Measurements from ENCODE around the gene CXCL12.

CXCL12 gene

GRCh38 chr10:44356139-44357022 is 28.5 kb downstream of the CXCL12 start:
- ChIA-PET CTCF (no interaction called here), POLR2A (no interaction called here)
- TF ChIP-seq FOXM1 (IDR thresholded peaks at IDR 0.05; ENCODE audit: borderline replicate concordance), result no peak
- no peak for TF ChIP-seq ZNF384 (IDR thresholded peaks at IDR 0.05)
- TF ChIP-seq, protein P1, sequence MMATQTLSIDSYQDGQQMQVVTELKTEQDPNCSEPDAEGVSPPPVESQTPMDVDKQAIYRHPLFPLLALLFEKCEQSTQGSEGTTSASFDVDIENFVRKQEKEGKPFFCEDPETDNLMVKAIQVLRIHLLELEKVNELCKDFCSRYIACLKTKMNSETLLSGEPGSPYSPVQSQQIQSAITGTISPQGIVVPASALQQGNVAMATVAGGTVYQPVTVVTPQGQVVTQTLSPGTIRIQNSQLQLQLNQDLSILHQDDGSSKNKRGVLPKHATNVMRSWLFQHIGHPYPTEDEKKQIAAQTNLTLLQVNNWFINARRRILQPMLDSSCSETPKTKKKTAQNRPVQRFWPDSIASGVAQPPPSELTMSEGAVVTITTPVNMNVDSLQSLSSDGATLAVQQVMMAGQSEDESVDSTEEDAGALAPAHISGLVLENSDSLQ (IDR thresholded peaks at IDR 0.05), result no peak
- no peak for TF ChIP-seq FOXA1 (IDR thresholded peaks at IDR 0.05)
- no peak for TF ChIP-seq ARNT (IDR thresholded peaks at IDR 0.05)
- TF ChIP-seq TARDBP (IDR thresholded peaks at IDR 0.05), result no peak
- no peak for TF ChIP-seq CTBP1 (IDR thresholded peaks at IDR 0.05; ENCODE audit: borderline replicate concordance)
- no peak for TF ChIP-seq FOXK2 (IDR thresholded peaks at IDR 0.05)
- TF ChIP-seq NFRKB (IDR thresholded peaks at IDR 0.05), result no peak
- no peak for TF ChIP-seq BHLHE40 (IDR thresholded peaks at IDR 0.05; ENCODE audit: borderline replicate concordance)
- TF ChIP-seq SP1 (IDR thresholded peaks at IDR 0.05), result no peak
- TF ChIP-seq L3MBTL2 (conservative IDR thresholded peaks at IDR 0.05), result no peak
- TF ChIP-seq HDGF (IDR thresholded peaks at IDR 0.05; ENCODE audit: borderline replicate concordance), result no peak
- DNase-seq (ENCODE audit: extremely low spot score), result no peak

DNA sequence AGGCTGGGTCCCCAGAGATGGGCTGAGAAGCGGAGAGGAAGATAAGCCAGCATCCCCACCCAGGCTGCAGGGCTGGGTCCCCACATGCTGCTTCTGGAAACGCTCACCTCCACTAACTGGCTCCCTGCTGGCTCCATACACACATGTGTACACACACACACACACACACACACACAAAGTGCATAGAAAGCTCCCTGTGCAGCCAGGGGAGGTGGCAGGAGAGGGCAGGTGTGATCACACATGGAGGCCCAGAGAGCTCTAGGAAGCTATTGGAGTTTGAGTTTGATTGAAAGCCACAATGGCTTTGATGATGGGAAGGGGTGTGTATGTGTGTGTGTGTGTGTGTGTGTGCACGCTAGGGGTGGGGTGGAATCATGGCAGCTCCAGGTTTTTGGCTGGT is 29.3 kb downstream of the CXCL12 start:
- DNase-seq (ENCODE audit: extremely low spot score), result no peak
- POLR2A ChIA-PET, result no interaction called here
- TF ChIP-seq LEF1 (IDR thresholded peaks at IDR 0.05; ENCODE audit: borderline replicate concordance) (no peak), SP1 (IDR thresholded peaks at IDR 0.05) (no peak), HDGF (IDR thresholded peaks at IDR 0.05; ENCODE audit: borderline replicate concordance) (no peak), BHLHE40 (IDR thresholded peaks at IDR 0.05; ENCODE audit: borderline replicate concordance) (no peak), FOXM1 (IDR thresholded peaks at IDR 0.05; ENCODE audit: borderline replicate concordance) (no peak)
- TF ChIP-seq, protein P1 (IDR thresholded peaks at IDR 0.05), result peak; percentile 19; the same call in 1 of the 2 replicates
- CTCF ChIA-PET, result no interaction called here

DNA sequence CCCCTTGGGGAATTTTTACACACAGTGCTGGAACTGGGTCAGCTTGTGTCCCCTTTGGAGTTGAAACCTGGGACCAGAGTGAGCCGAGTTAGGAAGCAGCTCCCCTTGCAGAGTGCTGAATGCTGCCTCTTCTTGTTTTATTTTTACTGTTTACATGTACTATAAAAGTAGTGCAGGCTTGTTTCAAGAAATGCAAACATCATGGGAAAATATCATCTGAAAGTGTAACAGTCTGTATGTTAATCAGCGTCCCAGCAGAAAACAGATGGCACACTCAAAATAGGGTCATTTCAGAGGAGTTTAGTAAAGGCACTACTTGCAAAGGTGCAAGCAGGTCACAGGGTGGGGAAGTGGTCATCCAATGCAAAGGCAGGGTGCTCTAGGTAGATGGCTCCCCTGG is 30.1 kb downstream of the CXCL12 start:
- ChIA-PET CTCF (no interaction called here), POLR2A (no interaction called here)
- no peak for TF ChIP-seq FOXK2 (IDR thresholded peaks at IDR 0.05)
- TF ChIP-seq NFRKB (IDR thresholded peaks at IDR 0.05), result no peak
- no peak for TF ChIP-seq FOXA1 (IDR thresholded peaks at IDR 0.05)
- TF ChIP-seq HDGF (IDR thresholded peaks at IDR 0.05; ENCODE audit: borderline replicate concordance), result no peak
- TF ChIP-seq ARNT (IDR thresholded peaks at IDR 0.05), result no peak
- TF ChIP-seq SUZ12 (IDR thresholded peaks at IDR 0.05), result no peak
- no peak for TF ChIP-seq L3MBTL2 (conservative IDR thresholded peaks at IDR 0.05)
- TF ChIP-seq ELF4 (IDR thresholded peaks at IDR 0.05), result no peak
- TF ChIP-seq, protein P1 (IDR thresholded peaks at IDR 0.05), result no peak
- TF ChIP-seq TARDBP (IDR thresholded peaks at IDR 0.05), result no peak
- TF ChIP-seq SP1 (IDR thresholded peaks at IDR 0.05), result no peak
- no peak for TF ChIP-seq LEF1 (IDR thresholded peaks at IDR 0.05; ENCODE audit: borderline replicate concordance)
- no peak for TF ChIP-seq FOXM1 (IDR thresholded peaks at IDR 0.05; ENCODE audit: borderline replicate concordance)
- TF ChIP-seq CTBP1 (IDR thresholded peaks at IDR 0.05; ENCODE audit: borderline replicate concordance), result no peak
- TF ChIP-seq BHLHE40 (IDR thresholded peaks at IDR 0.05; ENCODE audit: borderline replicate concordance), result no peak
- TF ChIP-seq ZNF384 (IDR thresholded peaks at IDR 0.05), result no peak
- DNase-seq (ENCODE audit: extremely low spot score), result no peak

DNA sequence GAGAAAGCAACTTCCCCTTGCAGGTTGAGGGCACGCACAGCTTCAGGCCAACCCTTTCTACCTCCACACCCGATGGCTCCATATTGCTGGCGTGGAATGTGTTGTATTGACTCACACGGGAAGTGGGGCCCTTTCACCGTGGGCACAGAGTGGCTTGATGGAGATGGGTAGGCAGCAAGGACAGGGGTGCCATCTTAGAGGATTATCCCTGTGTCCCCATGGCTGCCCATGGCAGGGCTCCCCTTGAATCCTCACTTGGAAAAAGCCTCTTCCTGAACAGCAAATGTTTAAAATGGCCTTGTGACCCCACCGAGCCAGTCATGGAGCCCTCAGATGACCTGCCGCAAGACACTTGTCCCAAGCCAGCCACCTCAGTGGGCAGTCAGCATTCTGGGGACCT is 31.2 kb downstream of the CXCL12 start:
- CTCF ChIA-PET, result no interaction called here
- POLR2A ChIA-PET, result no interaction called here
- no peak for DNase-seq (ENCODE audit: extremely low spot score)

GRCh38 chr10:44353128-44353390 is 31.8 kb downstream of the CXCL12 start:
- TF ChIP-seq L3MBTL2 (conservative IDR thresholded peaks at IDR 0.05), result no peak
- TF ChIP-seq ZNF384 (IDR thresholded peaks at IDR 0.05), result no peak
- TF ChIP-seq, protein P1 (IDR thresholded peaks at IDR 0.05), result no peak
- no peak for TF ChIP-seq FOXA1 (IDR thresholded peaks at IDR 0.05)
- DNase-seq (ENCODE audit: extremely low spot score), result no peak
- ChIA-PET CTCF (interaction anchor here (0.6 kb wide), 1 partner anchor 19 kb away, joined by 4 read pairs; no protein-coding TSS in a partner anchor), POLR2A (no interaction called here)

More for the DNA sequence above, 31.2 kb downstream of the CXCL12 start:
- TF ChIP-seq, protein P1 (IDR thresholded peaks at IDR 0.05), result no peak
- TF ChIP-seq L3MBTL2 (conservative IDR thresholded peaks at IDR 0.05), result no peak
- no peak for TF ChIP-seq ZNF384 (IDR thresholded peaks at IDR 0.05)
- TF ChIP-seq ARNT (IDR thresholded peaks at IDR 0.05), result no peak
- TF ChIP-seq TARDBP (IDR thresholded peaks at IDR 0.05), result no peak
- TF ChIP-seq CTBP1 (IDR thresholded peaks at IDR 0.05; ENCODE audit: borderline replicate concordance), result no peak
- no peak for TF ChIP-seq SP1 (IDR thresholded peaks at IDR 0.05)

Measured in HEK293T (cell line).